NCI-H2171 (cell line): ENCODE measurements around the gene AGAP1.

Source experiments
- DNase-seq: peaks from one replicate; lab custom pipeline; 2025; lab: John Stamatoyannopoulos, UW

The AGAP1 gene

GRCh38 chr2:235569837-235570236 lies 76.0 kb downstream of the AGAP1 start:
- DNase-seq: no peak

- no peak for DNase-seq
These were observed 76.4 kb downstream of the AGAP1 start for GRCh38 chr2:235570256-235570655.

- DNase-seq: no peak
These were observed 77.3 kb downstream of the AGAP1 start for GRCh38 chr2:235570966-235571692.

GRCh38 chr2:235572592-235572991 lies 78.7 kb downstream of the AGAP1 start:
- DNase-seq: no peak

GRCh38 chr2:235573331-235574221 lies 79.7 kb downstream of the AGAP1 start:
- DNase-seq: no peak

GRCh38 chr2:235575431-235575830 lies 81.6 kb downstream of the AGAP1 start:
- DNase-seq: no peak

- no peak for DNase-seq
These were observed 82.1 kb downstream of the AGAP1 start for GRCh38 chr2:235575904-235576303.

GRCh38 chr2:235576337-235576910 lies 82.6 kb downstream of the AGAP1 start:
- DNase-seq: no peak

GRCh38 chr2:235577404-235578330 lies 83.8 kb downstream of the AGAP1 start:
- DNase-seq: peak; percentile 25

GRCh38 chr2:235579128-235579527 lies 85.3 kb downstream of the AGAP1 start:
- no peak for DNase-seq

GRCh38 chr2:235580426-235581157 lies 86.7 kb downstream of the AGAP1 start:
- no peak for DNase-seq

- no peak for DNase-seq
These were observed 88.3 kb downstream of the AGAP1 start for GRCh38 chr2:235582081-235582686.

- DNase-seq: no peak
These were observed 88.9 kb downstream of the AGAP1 start for GRCh38 chr2:235582729-235583128.

- no peak for DNase-seq
These were observed 89.3 kb downstream of the AGAP1 start for GRCh38 chr2:235583144-235583543.

- no peak for DNase-seq
These were observed 90.2 kb downstream of the AGAP1 start for GRCh38 chr2:235583925-235584637.

GRCh38 chr2:235584638-235585007 lies 90.8 kb downstream of the AGAP1 start:
- no peak for DNase-seq

- no peak for DNase-seq
These were observed 93.4 kb downstream of the AGAP1 start for GRCh38 chr2:235587202-235587601.

- no peak for DNase-seq
These were observed 94.9 kb downstream of the AGAP1 start for GRCh38 chr2:235588750-235589149.

- no peak for DNase-seq
These were observed 97.4 kb downstream of the AGAP1 start for GRCh38 chr2:235591231-235591730.

GRCh38 chr2:235591921-235592320 lies 98.1 kb downstream of the AGAP1 start:
- DNase-seq: no peak
